ENCODE measurements around the gene FAM47A. TPM values are rescaled to one million over a fixed set of nuclear protein-coding genes. Genes with fewer than 3 reads are reported as not detected.

Gene FAM47A
- total and polyA plus RNA-seq, 9 of the 15 experiments (the other 6 are each of a cell fraction or from before 2014, with no cell fraction given) = not detected

- Histone ChIP-seq H4K20me1 (replicated peaks; ENCODE audit: control insufficient read depth, insufficient read depth, low read length) (no peaks in the 10 kb centered on the region), H3K9me3 (replicated peaks; ENCODE audit: control insufficient read depth, insufficient read depth, low read depth, low read length) (no peaks in the 10 kb centered on the region), H3K27me3 (ENCODE audit: control insufficient read depth in 2 of 2, insufficient read depth in 2 of 2, low read length in 2 of 2) (no peaks in the 10 kb centered on the region), H3K27ac (ENCODE audit: extremely low read depth, low read depth, low read length) (no peak overlapping the region), H3K79me2 (ENCODE audit: control insufficient read depth, insufficient read depth, low read length) (no peaks in the 10 kb centered on the region), H3K4me1 (replicated peaks in 1 of 2; ENCODE audit: control insufficient read depth in 2 of 2, insufficient read depth in 2 of 2, low read length in 2 of 2) (no peaks in the 10 kb centered on the region), H3K36me3 (ENCODE audit: control insufficient read depth, insufficient read depth, low read length) (no peaks in the 10 kb centered on the region), H3K4me3 (no peak overlapping the region), H3K9ac (ENCODE audit: insufficient read depth in 1 of 2, low read depth in 2 of 2, low read length in 2 of 2) (no peak overlapping the region), H3K9me1 (ENCODE audit: control insufficient read depth, insufficient read depth, low read length) (no peaks in the 10 kb centered on the region), H2AFZ (ENCODE audit: low read depth, low read length) (no peak overlapping the region), H3K4me2 (ENCODE audit: insufficient read depth, low read length) (no peak overlapping the region)
- intact Hi-C loops (cut with micrococcal nuclease) (no loop called here), in situ Hi-C loops (cut with MboI) (no loop called here)
- TF ChIP-seq GATAD2B (IDR thresholded peaks at IDR 0.05; ENCODE audit: borderline replicate concordance) (no peak), ELF2 (CRISPR knock-in tag; IDR thresholded peaks at IDR 0.05) (no peak), HNRNPUL1 (IDR thresholded peaks at IDR 0.05; ENCODE audit: low read length) (no peak), ATF2 (CRISPR knock-in tag; IDR thresholded peaks at IDR 0.05) (no peak), ZNF512 (tag; IDR thresholded peaks at IDR 0.05) (no peak)
- no TSS peak for BruUV-seq (replicated peaks)
- WGBS (ENCODE audit: insufficient coverage, low coverage, missing lambda C conversion rate) = 0% methylated on average over 1 of the region's 1 CpG
- no peak for FAIRE-seq
- DNase-seq (ENCODE audit: extremely low read depth in 1 of 4, low spot score in 3 of 4) = no peak
- ChIA-PET POLR2A (no interaction called here), CTCF (ENCODE audit: low intra/inter-chr PET ratio) (no interaction called here)
- ATAC-seq = no peak
Measured at GRCh38 chrX:34140816-34141215, 8.7 kb upstream of the FAM47A start.
